H1 (cell line): ENCODE measurements around the gene ENAH. TPM values are rescaled to one million over a fixed set of nuclear protein-coding genes. Genes with fewer than 3 reads are reported as not detected.

Experiments
- CTBP2 ChIP-seq: IDR thresholded peaks from 2 replicates; pipeline ENCODE4 v1.7.0; 2011; ENCODE audit warnings: borderline replicate concordance, mild to moderate bottlenecking, moderate library complexity, mixed read lengths, low read length; ENCODE audit not compliant: insufficient read depth, insufficient read length
- polyA plus RNA-seq, 7 experiments: library from polyadenylated mRNA; depleted of rRNA in 3 of 7; stranded (reverse) in 5 of 7; unstranded in 2 of 7; fragments of >200 nt in 5 of 7; fragments of 200-250 nt in 2 of 7; gene quantifications; 1 replicate in 5 of 7; 2 replicates in 1 of 7; 4 replicates in 1 of 7; pipeline versions ENCODE4 v1.2.1 to v1.2.3, GENCODE V29; 2011 to 2013; ENCODE audit warnings: missing spikeins in 2 of 7, mixed read lengths in 2 of 7
- total RNA-seq: library from RNA; stranded (reverse); fragmentation: NEBNext Ultra II Directional; extraction: Animal tissue kit (Norgen Biotek cat#: 25700); gene quantifications from 2 replicates; pipeline ENCODE4 v1.2.1, GENCODE V29; 2021

ENAH gene
- total and polyA plus RNA-seq, 2 of the 8 experiments (the other 6 are each of a cell fraction or from before 2014, with no cell fraction given), result 39.1 to 335 TPM

DNA sequence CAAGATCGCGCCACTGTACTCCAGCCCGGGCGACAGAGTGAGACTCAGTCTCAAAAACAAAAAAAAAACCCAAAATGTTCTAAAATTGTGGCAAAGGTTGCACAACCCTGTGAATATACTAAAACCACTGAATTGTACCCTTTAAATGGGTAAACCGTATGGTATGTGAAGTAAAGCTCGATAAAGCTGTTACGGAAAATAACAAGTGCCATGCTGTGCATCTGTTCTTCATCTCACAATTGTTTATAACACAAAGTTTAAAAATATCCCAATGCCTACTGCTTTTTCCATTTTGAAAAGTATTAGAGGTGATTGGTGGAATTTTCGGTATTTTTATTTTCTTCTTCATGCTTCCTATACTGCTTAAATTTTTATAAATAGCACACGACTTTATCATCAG lies 111.5 kb downstream of the ENAH start (continued):
- TF ChIP-seq CTBP2, result no peak
